Raji (cell line): ENCODE data around the gene ALDH9A1.

Experiments used
- POLR2A ChIP-seq: IDR thresholded peaks from 2 replicates; pipeline ENCODE4 v1.6.1; 2011; ENCODE audit warnings: low read depth, low read length, control low read depth; ENCODE audit not compliant: insufficient read depth

Gene ALDH9A1

DNA sequence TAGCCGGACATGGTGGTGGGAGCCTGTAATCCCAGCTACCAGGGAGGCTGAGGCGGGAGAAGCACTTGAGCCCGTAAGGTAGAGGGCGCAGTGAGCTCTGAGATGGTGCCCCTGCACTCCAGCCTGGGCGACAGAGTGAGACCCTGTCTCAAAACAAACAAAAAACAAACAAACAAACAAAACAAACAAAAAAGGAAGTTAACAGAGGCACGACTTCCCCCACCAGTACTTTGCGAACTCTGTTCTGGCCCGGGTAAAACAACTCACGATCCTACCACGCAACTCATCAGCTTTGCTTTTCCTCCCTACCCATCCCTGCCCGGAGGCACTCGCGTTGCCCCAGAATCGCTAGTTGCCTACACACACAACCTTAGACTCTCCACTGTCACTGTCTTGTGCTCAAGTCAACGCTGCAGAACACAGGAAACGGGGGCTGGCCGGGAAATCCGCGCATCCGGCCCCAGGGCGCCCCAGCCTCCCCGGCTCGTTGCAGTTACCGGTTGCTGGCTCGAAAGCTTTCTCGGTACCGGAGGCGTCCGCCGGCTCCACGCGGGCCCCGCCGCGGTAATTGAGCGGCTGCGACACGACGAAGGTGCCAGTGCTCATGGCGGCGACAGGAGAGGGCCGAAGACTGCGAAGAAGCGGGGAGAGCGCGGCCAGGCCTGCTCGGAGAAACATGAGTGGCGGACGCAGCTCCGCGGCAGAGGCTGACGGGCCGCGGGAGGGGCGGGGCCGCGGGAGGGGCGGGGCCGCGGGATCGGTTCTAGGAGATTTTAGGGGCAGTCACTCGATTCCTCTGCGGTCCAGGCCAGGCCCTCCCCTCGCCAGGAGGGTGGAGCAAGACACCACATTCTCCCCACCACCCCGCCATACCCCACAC lies at the start of gene ALDH9A1:
Gene ALDH9A1, minus strand, starts transcription at position 682 of the 880 bp plus-strand sequence. Its CDS starts 4 bp downstream, at position 678.
- peak; percentile 91 for TF ChIP-seq POLR2A

DNA sequence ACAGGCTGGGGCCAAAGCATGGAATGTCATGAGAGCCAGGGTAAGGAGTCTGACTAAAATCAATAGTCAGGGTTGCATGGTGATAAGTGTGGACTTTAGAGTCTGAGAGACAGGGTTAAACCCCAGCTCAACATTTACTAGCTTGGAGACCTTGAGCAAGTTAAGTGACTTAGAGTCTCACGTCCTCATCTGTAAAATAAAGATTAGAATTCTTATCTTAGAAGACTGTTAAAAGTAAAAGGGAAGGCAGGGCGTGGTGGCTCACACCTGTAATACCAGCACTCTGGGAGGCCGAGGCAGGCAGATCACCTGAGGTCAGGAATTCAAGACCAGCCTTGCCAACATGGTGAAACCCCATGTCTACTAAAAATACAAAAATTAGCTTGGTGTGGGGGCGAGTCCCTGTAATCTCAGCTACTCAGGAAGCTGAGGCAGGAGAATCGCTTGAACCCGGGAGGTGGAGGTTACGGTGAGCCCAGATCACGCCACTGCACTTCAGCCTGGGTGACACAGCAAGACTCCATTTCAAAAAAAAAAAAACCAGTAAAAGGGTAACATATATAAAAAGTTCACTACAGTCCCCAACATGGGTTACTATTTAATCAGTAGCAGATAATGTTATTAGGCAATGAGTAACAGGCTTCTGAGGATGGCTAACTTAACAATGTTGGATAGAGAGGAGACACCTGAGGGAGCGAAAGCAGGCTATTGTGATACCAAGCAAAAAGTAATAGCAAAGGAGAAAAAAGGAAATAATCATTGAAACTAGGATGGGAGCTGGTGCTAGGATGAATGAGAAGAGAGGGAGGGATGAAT lies 49.5 kb upstream of the ALDH9A1 start:
- no peak for TF ChIP-seq POLR2A

DNA sequence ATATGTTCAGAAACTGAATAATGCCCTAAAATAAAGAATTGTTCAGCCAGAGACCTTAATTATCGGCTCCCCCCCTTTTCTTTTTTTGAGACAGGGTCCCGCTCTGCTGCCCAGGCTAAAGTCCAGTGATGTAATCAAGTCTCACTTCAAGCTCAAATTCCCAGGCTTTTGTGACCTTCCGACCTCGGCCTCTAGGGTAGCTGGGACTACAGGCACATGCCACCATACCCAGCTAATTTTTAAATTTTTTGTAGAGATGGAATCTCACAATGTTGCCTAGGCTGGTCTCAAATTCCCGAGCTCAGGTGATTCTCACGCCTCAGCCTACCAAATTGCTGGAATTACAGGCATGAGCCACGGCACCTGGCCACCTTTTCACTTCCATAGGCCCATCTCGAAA lies 43.8 kb upstream of the ALDH9A1 start:
- no peak for TF ChIP-seq POLR2A

DNA sequence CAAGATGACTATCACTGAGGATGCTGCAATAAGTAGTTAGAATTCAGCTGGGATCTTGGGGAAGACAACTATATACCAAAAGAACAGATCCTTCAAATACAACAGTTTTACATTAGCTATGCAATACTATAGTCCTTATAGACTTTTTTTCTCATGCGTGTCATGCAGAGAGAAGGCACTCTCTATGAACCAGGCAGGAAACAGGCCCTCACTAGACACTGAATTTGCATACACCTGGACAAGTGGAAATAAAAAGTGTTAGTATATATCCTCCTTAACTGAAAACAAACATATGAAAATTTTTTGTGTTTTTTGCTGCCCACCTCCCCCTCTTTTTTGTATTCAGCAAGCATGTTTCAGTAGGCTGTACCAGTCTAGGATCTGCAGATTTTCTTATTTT lies 40.4 kb upstream of the ALDH9A1 start:
- no peak for TF ChIP-seq POLR2A

DNA sequence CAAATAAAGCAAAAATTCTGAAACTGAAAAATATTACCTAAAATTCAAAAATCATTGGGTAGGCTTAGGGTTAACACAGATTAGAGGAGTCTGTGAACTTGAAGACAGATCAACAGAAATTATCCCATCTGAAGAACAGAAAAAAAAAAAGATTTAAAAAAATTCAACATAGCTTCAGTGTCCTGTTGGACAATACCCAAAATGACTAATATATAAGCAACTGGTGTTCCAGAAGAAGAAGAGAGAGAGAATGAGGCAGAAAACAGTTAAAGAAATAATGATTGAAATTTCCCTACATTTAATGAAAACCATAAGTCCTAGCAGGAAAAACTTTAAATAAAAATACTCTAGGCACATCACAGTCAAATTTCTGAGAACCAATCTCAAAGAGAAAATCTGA lies 38.8 kb upstream of the ALDH9A1 start:
- no peak for TF ChIP-seq POLR2A

DNA sequence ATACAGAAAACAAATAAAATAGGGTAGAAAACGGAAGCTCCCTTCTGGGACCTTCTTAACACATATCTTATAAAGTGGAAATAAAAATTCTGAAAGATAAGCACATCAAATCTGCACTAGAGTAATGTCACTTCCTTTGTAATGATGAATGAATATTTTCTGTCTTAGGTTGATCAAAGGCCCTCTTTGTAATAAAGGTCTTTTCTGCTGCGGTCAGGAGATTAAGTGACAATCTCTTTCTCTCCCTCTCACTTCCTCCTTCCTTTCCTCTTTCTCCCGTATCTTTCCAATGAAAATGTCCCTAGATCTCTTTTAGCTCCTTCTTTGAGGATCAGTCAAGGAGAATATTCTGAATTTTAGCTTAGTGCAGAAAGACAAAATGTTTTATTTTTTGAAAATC lies 36.5 kb upstream of the ALDH9A1 start:
- no peak for TF ChIP-seq POLR2A

DNA sequence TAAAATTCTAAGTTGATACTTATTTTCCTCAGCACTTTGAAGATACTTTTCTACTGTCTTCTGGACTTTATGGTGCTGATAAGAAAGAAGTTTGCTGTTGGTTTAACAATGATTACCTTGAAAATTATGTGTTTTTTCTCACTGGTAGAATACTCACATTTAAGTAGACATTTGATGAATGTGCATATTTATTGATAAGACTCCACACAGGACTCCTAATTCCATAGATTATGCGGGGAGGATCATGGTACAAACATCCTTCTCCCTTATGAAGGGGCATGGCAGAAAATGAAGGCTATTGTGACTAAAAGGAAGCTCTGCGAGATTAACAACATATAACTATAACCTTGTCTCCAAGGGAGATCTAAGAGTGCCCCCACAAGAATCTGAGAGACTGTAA lies 28.5 kb upstream of the ALDH9A1 start:
- no peak for TF ChIP-seq POLR2A

DNA sequence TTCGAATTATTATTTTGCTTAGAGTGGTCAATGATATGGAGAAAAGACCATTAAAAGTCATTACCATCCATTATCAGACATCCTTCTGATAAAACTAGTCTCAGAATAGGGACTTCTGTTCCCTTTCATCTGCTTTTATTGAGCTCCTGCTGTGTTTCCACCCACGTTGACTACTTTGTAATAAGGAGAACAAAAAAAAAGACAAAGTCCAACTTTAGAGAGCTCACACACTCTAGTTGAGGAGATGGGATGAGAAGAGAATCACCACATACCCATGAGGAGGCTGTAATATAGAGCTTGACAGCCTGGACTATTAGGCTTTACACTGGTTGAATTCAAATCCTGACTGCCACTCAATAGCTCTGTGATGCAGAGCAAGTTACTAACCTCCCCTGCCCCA lies 27.8 kb upstream of the ALDH9A1 start:
- no peak for TF ChIP-seq POLR2A

DNA sequence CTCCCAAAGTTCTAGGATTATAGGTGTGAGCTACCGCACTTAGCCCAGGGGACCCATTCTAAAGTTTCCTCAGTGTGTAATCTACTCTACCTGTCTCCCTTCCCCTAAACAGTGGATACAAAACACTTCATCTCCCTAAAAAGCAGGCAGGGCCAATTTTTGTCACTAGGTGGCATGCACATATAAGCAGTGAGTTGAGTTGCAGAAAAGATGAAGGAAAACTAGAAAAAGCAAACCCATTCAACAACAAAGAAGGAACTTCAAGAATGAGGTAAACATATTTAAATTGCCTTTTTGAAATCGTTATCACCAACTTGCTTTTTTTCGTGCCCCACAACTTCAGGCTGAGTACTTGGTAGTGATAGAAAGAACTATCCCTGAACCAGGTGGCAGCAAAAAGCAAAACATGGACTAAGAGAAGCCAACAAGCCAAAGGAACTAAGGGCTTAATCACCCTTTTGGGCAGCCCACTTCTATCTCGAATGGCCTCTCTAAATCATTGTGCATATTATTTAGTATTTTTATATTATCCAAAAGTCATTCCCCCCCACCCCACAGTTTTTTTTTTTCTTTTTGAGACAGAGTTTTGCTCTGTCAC lies 19.7 kb upstream of the ALDH9A1 start:
- no peak for TF ChIP-seq POLR2A

DNA sequence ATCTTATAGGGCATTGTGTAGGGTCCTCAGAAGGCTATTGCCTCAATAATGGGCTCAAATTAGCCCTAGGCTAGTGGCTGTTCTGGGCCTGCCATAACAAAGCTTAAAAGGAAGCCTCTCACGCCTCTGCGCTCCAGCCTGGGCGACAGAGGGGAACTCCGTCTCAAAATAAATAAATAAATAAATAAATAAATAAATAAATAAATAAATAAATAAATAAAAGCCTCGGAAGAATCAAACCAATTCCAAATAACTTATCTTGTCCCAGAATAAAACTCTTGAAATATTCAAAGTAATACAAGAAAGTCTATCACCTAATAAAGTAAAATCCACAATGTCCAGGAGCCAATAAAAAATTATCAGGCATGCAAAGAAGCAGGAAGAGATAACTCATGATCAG lies 14.4 kb upstream of the ALDH9A1 start:
- no peak for TF ChIP-seq POLR2A

DNA sequence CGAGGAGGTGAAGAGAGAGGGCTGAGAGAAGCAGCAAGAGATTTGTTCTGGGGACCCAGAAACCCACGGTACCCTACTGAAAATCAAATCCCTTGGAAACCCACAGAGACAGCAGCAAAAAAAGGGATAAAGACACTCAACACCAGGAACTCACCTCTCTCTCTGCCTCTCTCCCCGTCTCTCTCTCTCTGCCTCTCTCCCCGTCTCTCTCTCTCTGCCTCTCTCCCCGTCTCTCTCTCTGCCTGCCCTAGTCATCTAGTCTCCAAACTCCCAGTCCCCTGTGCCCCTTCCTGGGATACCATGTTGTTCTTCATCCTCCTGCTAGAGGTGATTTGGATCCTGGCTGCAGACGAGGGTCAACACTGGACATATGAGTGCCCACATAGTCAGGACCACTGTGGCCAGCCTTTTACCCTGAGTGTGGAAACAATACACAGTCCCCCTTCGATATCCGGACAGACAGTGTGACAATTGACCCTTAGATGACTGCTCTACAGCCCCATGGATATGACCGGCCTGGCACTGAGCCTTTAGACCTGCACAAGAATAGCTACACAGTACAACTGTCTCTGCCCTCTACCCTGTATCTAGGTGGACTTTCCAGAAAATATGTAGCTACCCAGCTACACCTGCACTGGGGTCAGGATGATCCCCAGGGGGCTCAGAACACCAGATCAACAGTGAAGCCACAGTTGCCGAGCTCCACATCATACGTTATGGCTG lies 9.8 kb upstream of the ALDH9A1 start:
- no peak for TF ChIP-seq POLR2A

DNA sequence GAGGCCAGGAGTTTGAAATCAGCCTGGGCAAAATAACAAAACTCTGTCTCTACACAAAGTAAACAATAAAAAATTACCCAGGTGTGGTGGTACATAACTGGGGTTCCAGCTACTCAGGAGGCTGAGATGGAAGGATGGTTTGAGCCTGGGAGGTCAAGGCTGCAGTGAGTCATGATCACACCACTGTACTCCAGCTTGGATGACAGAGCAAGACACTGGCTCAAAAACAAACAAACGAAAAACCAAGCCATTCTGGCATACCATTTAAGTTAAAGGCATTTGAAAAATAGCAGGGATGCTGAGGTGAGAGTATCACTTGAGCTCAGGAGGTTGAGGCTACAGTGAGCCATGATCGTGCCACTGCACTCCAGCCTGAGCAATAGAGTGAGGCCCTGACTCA lies 5.3 kb upstream of the ALDH9A1 start:
- TF ChIP-seq POLR2A = no peak

DNA sequence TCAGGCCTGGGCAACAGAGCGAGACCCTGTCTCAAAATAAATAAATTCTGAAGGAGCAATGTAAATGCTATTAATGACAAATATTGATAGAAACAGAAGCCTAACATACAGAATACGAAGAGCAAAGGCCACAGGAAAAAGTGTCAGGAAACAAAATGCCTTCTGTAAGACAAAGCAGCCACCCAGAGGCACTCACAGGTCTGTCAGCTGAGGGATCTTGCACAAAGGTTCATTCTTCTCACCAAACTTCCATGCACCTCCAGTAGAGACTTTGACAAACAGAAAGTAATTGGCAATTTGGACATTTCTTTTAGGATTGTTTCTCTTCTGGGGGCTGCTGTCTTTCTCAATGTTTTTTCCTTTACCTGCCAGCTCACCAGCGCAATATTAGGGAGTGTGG lies 1.2 kb upstream of the ALDH9A1 start:
- no peak for TF ChIP-seq POLR2A

DNA sequence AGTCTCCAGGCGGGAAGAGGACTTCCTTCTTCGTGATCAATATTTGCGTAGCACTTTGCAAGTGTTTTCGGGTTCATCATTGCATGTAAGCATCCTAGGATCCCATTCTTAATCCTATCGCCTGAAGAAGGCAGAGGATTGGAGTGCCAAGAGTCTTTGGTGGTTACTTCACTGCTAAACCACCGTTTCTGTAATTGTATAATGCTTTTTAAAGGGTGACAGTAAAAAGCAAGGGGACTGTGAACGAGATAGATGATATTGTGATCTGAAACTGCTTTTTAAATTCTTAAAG lies 345 bp upstream of the ALDH9A1 start:
- TF ChIP-seq POLR2A = no peak

DNA sequence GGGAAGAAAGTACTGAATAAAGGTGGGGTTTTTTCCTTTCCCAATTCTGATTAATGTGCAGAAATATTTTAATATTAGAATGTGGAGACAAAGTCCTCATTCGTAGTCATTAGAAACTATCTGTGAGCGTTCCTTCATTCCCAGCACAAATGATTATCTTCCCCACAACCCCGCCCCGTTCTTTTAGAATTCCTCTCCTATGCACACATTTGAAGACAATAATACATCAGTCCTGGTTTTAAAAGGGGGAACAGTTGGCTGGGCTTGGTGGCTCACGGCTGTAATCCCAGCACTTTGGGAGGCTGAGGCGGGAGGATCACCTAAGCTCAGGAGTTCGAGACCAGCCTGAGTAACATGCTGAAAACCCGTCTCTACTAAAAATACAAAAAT lies 876 bp downstream of the ALDH9A1 start:
- TF ChIP-seq POLR2A = no peak
